Immature natural killer cell (primary cell): ENCODE data around the gene PAK6. TPM values are rescaled to one million over a fixed set of nuclear protein-coding genes. Genes with fewer than 3 reads are reported as not detected.
A peak's percentile ranks its signal among the peaks of the same experiment; 100 is the strongest.

Source experiments
- DNase-seq, 3 donors: peaks; one replicate each; pipeline ENCODE4 v3.0.0; 2022; ENCODE audit warnings: mixed read lengths in 1 of 3
- H3K27ac Mint-ChIP-seq, 6 donors: one replicate each; pipeline ENCODE4 v1.8.0; 2020; ENCODE audit warnings: mixed read lengths in 6 of 6, mild to moderate bottlenecking in 5 of 6, inconsistent platforms in 4 of 6, moderate library complexity in 3 of 6
- H3K27me3 Mint-ChIP-seq, 3 donors: one replicate each; pipeline ENCODE4 v1.8.0; 2020 to 2021; ENCODE audit warnings: low read depth in 3 of 3, mild to moderate bottlenecking in 3 of 3, mixed read lengths in 3 of 3, moderate library complexity in 3 of 3, inconsistent platforms in 1 of 3
- H3K36me3 Mint-ChIP-seq, 3 donors: one replicate each; pipeline ENCODE4 v1.8.0; 2020; ENCODE audit warnings: mixed read lengths in 3 of 3, inconsistent platforms in 2 of 3, mild to moderate bottlenecking in 2 of 3
- H3K4me1 Mint-ChIP-seq, 2 donors: one replicate each; pipeline ENCODE4 v1.8.0; 2020; ENCODE audit warnings: inconsistent platforms in 2 of 2, mild to moderate bottlenecking in 2 of 2, mixed read lengths in 2 of 2, moderate library complexity in 1 of 2
- H3K4me3 Mint-ChIP-seq, 5 donors: one replicate each; pipeline ENCODE4 v1.8.0; 2020; ENCODE audit warnings: mild to moderate bottlenecking in 5 of 5, mixed read lengths in 5 of 5, inconsistent platforms in 3 of 5, moderate library complexity in 3 of 5
- H3K9me3 Mint-ChIP-seq, 6 donors: one replicate each; pipeline ENCODE4 v1.8.0; 2020; ENCODE audit warnings: mild to moderate bottlenecking in 6 of 6, mixed read lengths in 6 of 6, inconsistent platforms in 4 of 6, moderate library complexity in 3 of 6
- polyA plus RNA-seq, 3 donors: library from polyadenylated mRNA; unstranded; fragments of 300-500 nt; fragmentation: Illumina TruSeq; gene quantifications; one replicate each; pipeline ENCODE4 v1.2.3, GENCODE V29; 2021

The PAK6 gene
- polyA plus RNA-seq, 3 donors from 2014 or later, result 2.0 to 8.3 (median 3.6) TPM

DNA sequence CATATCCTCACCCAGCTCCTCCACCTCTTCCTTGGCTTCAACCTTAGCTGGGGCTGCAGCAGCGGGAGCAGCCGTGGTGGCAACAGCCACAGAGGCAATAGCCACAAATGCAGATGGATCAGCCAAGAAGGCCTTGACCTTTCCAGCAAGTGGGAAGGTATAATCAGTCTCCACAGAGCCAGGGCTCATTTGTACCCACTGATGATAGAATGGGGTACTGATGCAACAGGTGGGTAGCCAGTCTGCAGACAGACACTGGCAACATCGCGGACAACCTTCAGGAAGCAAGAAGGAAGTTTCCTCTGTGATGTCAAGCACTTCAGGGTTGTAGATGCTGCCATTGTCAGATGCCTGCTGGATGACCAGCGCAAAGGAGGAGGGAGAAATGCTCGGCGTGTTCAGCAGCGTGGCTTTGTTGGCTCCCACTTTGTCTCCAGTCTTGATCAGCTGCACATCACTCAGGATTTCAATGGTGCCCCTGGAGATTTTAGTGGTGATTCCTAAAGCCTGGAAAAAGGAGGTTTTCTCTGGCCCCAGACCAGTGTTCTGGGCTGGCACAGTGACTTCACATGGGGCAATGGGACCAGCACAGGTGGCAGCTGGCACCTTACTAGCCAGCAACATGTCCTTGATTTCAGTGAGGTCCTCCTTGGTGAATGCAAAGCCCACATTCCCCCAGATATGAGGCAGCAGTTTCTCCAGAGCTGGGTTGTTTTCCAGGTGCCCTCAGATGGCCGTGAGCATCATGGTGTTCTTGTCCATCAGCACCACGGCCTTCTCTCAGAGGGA, 73.7 kb downstream of the PAK6 start:
- H3K9me3 Mint-ChIP-seq, result no peaks in the 10 kb centered on the region
- H3K4me1 Mint-ChIP-seq, result peaks cover 75 to 76% of the 10 kb centered on the region in 2 donors
- H3K27ac Mint-ChIP-seq, result peak overlapping the region; percentile 46 to 99 (median 94)
- peaks cover 2 to 3% (median 3%) of the 10 kb centered on the region in 3 donors for H3K27me3 Mint-ChIP-seq
- DNase-seq, result no peak
- H3K4me3 Mint-ChIP-seq, result peak overlapping the region in 4 of 5 donors; percentile 79 to 92 (median 84)
- no peaks in the 10 kb centered on the region for H3K36me3 Mint-ChIP-seq

DNA sequence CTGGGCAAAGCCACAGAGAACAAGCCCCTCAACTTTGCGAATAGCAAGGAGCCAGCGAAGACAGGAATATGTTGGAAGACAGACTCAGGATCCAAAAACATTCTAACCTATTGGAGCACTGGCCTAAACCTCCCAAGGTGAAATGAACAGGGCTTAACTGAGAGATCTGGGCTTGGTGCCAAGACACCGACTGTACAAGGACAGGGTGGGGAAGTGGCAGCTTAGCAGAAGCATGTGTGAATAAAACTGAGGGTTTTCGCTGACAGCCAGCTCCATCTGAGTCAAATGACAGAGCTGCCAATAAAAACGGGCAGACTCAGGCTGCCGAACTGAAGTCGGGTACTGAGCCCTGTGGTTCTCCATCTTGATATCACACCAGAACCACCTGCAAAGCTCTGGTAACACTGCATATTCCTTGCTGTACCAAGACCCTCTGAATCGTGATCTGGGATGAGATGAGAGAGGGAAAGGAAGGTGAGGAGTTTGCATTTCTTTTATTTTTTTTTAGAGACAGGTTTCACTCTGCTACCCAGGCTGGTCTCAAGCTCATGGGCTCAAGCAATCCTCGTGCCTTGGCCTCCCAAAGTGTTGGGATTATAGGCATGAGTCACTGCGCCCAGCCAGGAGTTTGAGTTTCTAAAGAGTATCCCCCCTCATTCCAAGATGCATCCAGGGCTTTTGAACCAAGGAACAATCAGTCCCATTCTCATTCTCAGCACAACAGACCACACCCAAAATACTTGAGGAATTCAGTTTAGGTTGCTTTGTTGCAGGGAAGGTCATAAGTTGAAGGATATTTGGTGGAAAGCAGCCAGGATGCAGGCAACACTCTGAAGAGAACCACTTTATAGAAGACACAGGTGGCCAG, 74.9 kb downstream of the PAK6 start:
- H3K4me3 Mint-ChIP-seq, result peak overlapping the region; percentile 79 to 92 (median 84)
- DNase-seq, result peak; percentile 75 to 87 (median 82)

DNA sequence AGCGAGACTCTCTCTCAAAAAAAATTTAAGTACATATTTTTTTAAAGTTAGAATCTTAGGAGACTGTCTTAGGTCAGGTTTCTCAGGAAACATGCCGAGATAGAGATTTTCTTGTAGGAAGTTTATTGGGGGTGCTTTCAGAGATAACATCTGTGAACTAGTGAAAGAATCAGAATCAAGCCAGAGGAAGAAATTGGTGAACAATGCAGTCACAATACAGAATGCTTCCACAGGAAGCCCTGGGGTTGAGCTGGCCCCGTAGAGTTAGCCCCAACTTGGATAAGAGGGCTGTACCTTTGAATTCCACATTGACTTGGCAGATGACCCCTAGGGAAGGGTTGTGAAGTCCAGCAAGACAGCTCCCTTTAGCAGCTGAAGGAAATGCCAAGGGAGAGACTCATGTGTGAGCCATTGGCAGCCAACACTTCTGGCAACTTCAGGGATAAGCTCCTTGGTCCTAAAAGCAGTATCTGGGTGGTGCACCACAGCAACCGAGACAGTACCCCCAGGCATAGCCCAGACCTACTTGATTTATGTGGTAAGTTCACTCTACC, 75.9 kb downstream of the PAK6 start:
- Mint-ChIP-seq H3K4me3 (peak overlapping the region; percentile 21 to 59 (median 42)), H3K36me3 (no peaks in the 10 kb centered on the region), H3K4me1 (peaks cover 59 to 60% of the 10 kb centered on the region in 2 donors), H3K27ac (peak overlapping the region; percentile 78 to 99 (median 94)), H3K27me3 (peaks cover 0 to 3% (median 3%) of the 10 kb centered on the region in 3 donors), H3K9me3 (no peaks in the 10 kb centered on the region)
- no peak for DNase-seq

More for the DNA sequence above, 74.9 kb downstream of the PAK6 start:
- peaks cover 0 to 3% (median 3%) of the 10 kb centered on the region in 3 donors for H3K27me3 Mint-ChIP-seq
- H3K9me3 Mint-ChIP-seq, result no peaks in the 10 kb centered on the region
- peaks cover 69 to 70% of the 10 kb centered on the region in 2 donors for H3K4me1 Mint-ChIP-seq
- H3K36me3 Mint-ChIP-seq, result no peaks in the 10 kb centered on the region
- H3K27ac Mint-ChIP-seq, result peak overlapping the region; percentile 91 to 99 (median 98)

DNA sequence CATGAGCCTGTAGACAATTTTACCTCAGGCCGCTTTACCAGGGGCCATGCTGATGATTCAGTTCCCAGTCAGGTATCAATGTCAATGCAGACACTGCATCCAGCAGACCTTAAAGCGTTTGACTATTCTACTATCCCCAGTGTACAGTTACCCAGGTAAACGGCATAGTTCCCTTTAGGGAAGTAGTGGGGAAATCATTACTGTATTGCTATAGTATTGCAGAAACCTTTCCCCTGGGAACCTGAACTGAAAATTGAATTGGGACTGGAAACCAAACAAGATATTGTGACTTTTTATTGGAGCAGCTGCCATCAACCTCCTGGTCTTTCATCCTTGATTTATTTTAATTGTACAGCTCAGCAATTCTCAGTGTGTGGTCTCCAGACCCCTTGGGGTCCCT, 78.1 kb downstream of the PAK6 start:
- no peaks in the 10 kb centered on the region for H3K36me3 Mint-ChIP-seq
- no peak for DNase-seq
- H3K9me3 Mint-ChIP-seq, result no peaks in the 10 kb centered on the region
- no peak overlapping the region for H3K4me3 Mint-ChIP-seq
- peak overlapping the region in 2 of 6 donors; percentile 62 to 82 for H3K27ac Mint-ChIP-seq
- H3K27me3 Mint-ChIP-seq, result peaks cover 4 to 6% (median 4%) of the 10 kb centered on the region in 3 donors
- H3K4me1 Mint-ChIP-seq, result peaks cover 56 to 62% of the 10 kb centered on the region in 2 donors

DNA sequence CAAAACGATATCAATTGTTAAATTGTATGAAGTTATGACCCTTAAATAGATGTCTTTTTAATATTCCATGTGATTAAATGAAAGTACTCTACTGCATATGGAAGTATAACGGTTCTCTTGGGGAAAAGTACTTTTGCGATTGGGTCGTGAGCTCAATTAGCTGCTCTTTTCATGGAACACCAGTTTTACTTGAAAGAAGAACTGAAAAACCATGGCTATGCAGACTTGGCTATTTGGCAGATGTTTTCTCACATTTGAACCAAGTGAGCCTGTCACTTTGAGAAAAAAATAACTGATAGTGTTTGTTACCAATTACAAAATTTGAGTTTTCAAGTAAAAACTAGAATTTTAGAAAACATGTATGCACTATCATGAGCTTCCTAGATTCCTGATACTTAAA, 78.7 kb downstream of the PAK6 start:
- H3K27ac Mint-ChIP-seq, result no peak overlapping the region
- H3K27me3 Mint-ChIP-seq, result peaks cover 5 to 6% (median 6%) of the 10 kb centered on the region in 3 donors
- no peak overlapping the region for H3K4me3 Mint-ChIP-seq
- no peak for DNase-seq
- H3K36me3 Mint-ChIP-seq, result no peaks in the 10 kb centered on the region
- H3K9me3 Mint-ChIP-seq, result no peaks in the 10 kb centered on the region
- peaks cover 50 to 62% of the 10 kb centered on the region in 2 donors for H3K4me1 Mint-ChIP-seq

DNA sequence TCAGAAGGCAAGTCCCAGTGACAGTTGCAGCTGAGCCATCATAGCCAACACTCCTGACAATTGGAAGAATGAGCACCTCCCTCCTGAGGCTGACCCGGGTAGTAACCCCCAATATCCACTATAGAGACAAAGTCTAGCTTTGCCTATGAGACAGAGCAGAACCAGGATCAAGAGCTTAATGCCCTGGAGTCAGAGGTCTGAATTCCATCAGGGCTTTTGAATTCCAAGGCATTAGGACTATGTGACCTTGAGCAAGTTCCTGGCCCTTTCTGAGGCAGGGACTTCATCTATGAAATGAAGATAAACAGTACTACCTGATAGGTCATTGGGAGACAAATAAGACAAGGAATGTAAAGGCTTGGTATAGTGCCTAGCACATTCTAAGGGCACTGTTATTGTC, 81.5 kb downstream of the PAK6 start:
- Mint-ChIP-seq H3K36me3 (peaks cover 0 to 4% (median 0%) of the 10 kb centered on the region in 3 donors), H3K27ac (no peak overlapping the region), H3K27me3 (peaks cover 5 to 8% (median 7%) of the 10 kb centered on the region in 3 donors), H3K4me3 (no peak overlapping the region), H3K9me3 (no peaks in the 10 kb centered on the region), H3K4me1 (peaks cover 35 to 48% of the 10 kb centered on the region in 2 donors)
- DNase-seq, result no peak

DNA sequence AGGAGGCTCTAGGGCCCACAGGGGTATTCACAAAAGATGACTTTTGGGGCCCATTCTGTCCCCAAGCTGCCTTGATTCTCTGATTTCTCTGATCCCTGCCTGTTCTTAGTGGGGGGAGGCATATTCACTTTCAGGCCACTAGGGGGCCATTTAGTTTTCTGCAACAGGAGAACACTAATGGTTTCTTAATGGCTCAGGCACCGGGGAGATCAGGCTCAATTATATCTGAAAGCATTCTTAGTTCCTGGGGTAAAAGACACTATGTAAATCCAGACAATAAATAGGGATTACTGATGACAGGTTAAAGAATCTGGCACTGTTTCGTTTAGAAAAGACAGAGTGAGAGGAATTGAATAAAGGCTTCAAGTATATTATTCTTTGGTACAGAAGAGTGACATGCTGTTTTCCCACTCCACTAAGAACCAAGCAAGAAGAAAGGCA, 82.1 kb downstream of the PAK6 start:
- peaks cover 0 to 4% (median 0%) of the 10 kb centered on the region in 3 donors for H3K36me3 Mint-ChIP-seq
- peak overlapping the region in 4 of 5 donors; percentile 5 to 60 (median 23) for H3K4me3 Mint-ChIP-seq
- DNase-seq, result peak; percentile 61 to 69 (median 62)
- peaks cover 5 to 8% (median 7%) of the 10 kb centered on the region in 3 donors for H3K27me3 Mint-ChIP-seq
- peak overlapping the region in 5 of 6 donors; percentile 66 to 77 (median 72) for H3K27ac Mint-ChIP-seq
- H3K4me1 Mint-ChIP-seq, result peaks cover 35 to 46% of the 10 kb centered on the region in 2 donors
- H3K9me3 Mint-ChIP-seq, result no peaks in the 10 kb centered on the region

DNA sequence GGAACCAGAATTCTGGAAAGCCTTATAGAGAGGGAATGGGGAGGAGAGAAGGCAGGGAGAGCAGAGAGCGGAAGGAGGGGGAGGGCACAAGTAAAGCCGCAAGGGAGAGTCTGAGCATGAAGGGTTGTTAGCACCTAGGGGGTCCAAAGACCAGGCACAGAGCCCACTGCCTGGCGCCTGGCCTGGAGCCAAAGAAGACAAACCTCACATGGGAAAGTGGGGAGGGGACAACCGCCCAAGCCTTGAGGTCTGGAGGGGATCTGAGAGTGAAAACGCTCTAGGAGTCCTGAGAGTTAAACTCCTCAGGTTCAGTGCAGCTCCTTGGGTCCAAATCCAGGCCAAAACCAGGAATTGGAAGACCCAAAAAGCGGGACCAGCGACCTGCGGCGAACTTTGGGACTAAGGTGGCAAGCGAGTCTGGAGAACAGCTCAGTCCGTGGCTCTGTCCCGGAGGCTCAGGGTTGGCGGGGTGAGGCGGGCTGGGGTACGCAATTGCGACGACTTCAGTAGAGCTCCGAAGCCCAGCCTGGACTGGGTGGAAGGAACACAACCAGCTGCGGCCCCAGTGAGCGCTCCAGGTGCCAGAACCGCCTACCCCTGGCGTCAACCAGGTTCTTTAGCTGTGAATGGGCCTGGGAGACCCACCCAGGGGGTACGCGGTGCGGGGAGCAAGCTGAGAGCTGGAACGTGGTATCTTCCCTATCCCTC, 83.8 kb downstream of the PAK6 start:
- Mint-ChIP-seq H3K27me3 (peaks cover 5 to 8% (median 6%) of the 10 kb centered on the region in 3 donors), H3K36me3 (peaks cover 0 to 4% (median 0%) of the 10 kb centered on the region in 3 donors), H3K9me3 (no peaks in the 10 kb centered on the region), H3K4me3 (peak overlapping the region; percentile 60 to 89 (median 86)), H3K27ac (peak overlapping the region; percentile 44 to 90 (median 76)), H3K4me1 (peaks cover 48 to 52% of the 10 kb centered on the region in 2 donors)
- no peak for DNase-seq

DNA sequence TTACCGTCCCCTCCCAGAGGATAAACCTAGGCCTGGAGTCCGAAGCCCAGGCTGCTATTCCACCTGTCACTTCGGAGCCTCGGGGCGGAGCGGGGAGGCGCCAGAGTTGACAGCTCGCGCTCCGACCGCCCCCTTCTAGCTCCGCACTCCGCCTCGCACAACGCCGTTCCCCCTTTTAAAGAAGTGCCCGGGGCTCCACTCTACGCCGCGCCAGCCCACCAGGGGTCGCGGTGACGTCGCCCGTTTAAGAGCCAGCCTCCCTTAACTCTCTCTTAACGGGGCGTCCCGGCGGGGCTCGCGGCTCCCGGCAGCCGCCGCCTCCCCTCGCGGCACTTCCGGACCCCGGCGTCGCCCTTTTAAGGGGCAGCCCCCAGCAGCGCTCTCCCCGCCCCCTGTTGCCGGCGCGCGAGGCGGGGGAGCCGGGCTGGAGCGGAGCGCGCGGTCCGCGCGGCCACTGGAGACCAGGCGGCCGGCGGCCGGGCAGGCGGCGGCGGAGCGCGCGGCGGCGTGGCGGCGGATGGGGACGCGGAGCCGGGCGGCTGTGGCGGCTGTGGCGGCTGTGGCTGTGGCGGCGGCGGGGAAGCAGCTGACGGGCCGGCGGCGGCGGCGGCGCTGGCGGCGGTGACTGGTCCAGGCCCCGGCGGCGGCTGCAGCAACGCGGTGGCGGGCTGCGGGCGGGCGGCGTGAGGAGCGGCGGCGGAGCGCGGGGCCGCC, 84.5 kb downstream of the PAK6 start, which contains the start of gene INAFM2:
Gene INAFM2, plus strand, starts transcription at position 454 of the 714 bp plus-strand sequence. CDS start 364 bp downstream, outside the sequence.
- Mint-ChIP-seq H3K27ac (peak within 1 kb of the TSS; percentile 44 to 90 (median 76)), H3K27me3 (peaks cover 6 to 8% (median 6%) of the 10 kb centered on the region in 3 donors), H3K36me3 (peaks cover 0 to 4% (median 0%) of the 10 kb centered on the region in 3 donors), H3K4me3 (peak within 1 kb of the TSS; percentile 82 to 89 (median 86)), H3K4me1 (peaks cover 56 to 57% of the 10 kb centered on the region in 2 donors), H3K9me3 (no peaks in the 10 kb centered on the region)
- DNase-seq, result peak; percentile 88 to 93 (median 92)

DNA sequence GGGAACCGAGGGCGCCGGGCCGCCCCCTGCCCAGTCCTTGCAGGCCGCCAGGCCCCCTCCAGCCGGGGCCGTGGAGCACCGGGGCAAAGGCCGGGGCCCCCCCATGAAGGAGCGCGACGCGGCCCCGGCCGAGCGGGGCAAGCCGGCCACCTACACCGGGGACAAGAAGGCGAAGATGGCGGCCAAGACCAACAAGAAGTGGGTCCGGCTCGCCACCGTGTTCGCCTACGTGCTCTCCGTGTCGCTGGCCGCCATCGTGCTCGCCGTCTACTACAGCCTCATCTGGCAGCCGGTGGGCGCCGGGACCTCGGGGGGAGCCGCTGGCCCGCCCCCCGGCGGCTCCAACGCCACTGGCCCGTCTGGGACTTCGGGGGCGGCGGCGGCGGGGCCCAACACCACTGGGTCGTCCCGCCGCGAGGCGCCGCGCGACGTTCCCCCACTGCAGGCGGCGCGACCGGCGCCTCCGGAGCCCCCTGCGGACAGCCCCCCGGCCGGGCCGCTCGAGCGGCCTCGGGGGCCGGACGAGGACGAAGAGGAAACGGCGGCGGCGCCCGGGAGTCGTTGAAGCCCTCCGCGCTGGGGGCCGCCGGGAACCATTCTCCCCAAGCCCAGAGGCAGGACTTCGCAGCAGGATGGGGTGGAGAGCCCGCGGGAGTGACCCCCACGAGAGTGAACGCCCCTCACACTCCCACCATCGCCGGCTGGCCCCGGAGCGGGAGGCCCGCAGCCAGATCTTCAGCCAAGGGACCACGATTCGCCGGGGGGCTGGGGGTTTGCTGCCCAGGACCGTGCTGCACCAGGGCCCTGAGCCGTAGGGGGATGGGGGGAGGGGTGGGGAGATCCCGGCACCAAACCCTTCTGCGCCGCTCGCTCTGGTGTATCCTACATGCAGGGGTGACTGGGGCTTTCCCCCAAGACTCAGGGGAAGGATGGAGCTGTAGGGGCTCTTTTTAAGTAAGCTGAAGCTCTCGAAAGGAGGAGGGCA, 85.4 kb downstream of the PAK6 start:
- H3K27ac Mint-ChIP-seq, result peak overlapping the region in 2 of 6 donors; percentile 20 to 46
- H3K9me3 Mint-ChIP-seq, result no peaks in the 10 kb centered on the region
- H3K27me3 Mint-ChIP-seq, result peaks cover 6 to 8% (median 6%) of the 10 kb centered on the region in 3 donors
- peaks cover 0 to 4% (median 0%) of the 10 kb centered on the region in 3 donors for H3K36me3 Mint-ChIP-seq
- peak in 1 of 3 donors; percentile 37 for DNase-seq
- peaks cover 56 to 64% of the 10 kb centered on the region in 2 donors for H3K4me1 Mint-ChIP-seq
- H3K4me3 Mint-ChIP-seq, result peak overlapping the region; percentile 77 to 82 (median 80)

DNA sequence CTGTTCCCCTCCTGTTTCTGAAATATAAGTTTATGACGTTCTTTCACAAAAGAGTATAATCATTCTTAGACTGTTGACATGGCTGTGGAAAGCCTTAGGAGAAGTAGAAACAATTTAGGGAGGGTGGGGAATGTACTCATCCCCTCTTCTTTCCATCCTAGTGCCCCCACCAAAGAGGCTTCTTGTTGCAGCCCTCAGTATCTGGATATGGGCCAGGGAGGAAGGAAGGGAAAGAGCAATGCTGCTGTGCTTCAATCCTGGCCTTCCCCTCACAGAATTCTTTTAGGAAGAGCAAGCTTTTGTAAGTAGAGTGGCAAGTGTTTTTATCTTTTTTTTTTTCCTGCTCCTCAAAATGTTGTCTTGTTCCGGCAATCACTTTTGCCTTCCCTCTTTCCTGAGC, 86.3 kb downstream of the PAK6 start:
- peaks cover 56 to 61% of the 10 kb centered on the region in 2 donors for H3K4me1 Mint-ChIP-seq
- H3K9me3 Mint-ChIP-seq, result no peaks in the 10 kb centered on the region
- peaks cover 4 to 8% (median 6%) of the 10 kb centered on the region in 3 donors for H3K27me3 Mint-ChIP-seq
- H3K36me3 Mint-ChIP-seq, result peaks cover 0 to 4% (median 0%) of the 10 kb centered on the region in 3 donors
- H3K4me3 Mint-ChIP-seq, result peak overlapping the region; percentile 77 to 82 (median 80)
- DNase-seq, result no peak
- H3K27ac Mint-ChIP-seq, result peak overlapping the region in 3 of 6 donors; percentile 20 to 30 (median 26)
